Retinal pigment epithelial cell (primary cell): ENCODE data around the gene TRIP6.

Experiments used
- DNase-seq: peaks from one replicate; pipeline ENCODE4 v3.0.0-alpha.2; 2010; ENCODE audit warnings: low read depth
- H3K4me3 ChIP-seq: 2 replicates; pipeline ENCODE4 v1.5.1; 2011; ENCODE audit warnings: mild to moderate bottlenecking, low read length, control low read depth, moderate library complexity
- CTCF ChIP-seq: conservative IDR thresholded peaks from 2 replicates; pipeline ENCODE4 v1.5.1; 2011; ENCODE audit warnings: low read depth, low read length, control low read depth, inconsistent platforms

TRIP6 gene

GRCh38 chr7:100896732-100897608 lies 29.8 kb downstream of the TRIP6 start:
- TF ChIP-seq CTCF = peak; percentile 66
- H3K4me3 ChIP-seq = no peak overlapping the region
- DNase-seq = no peak

- no peak overlapping the region for H3K4me3 ChIP-seq
- TF ChIP-seq CTCF = no peak
- DNase-seq = no peak
These were observed 30.7 kb downstream of the TRIP6 start for GRCh38 chr7:100897772-100898454.

- no peak for TF ChIP-seq CTCF
- no peak for DNase-seq
- no peak overlapping the region for H3K4me3 ChIP-seq
These were observed 32.2 kb downstream of the TRIP6 start for GRCh38 chr7:100899432-100899831.

- no peak for TF ChIP-seq CTCF
- DNase-seq = no peak
- no peak overlapping the region for H3K4me3 ChIP-seq
These were observed 33.8 kb downstream of the TRIP6 start for GRCh38 chr7:100900978-100901377.

- no peak for TF ChIP-seq CTCF
- DNase-seq = no peak
- no peak overlapping the region for H3K4me3 ChIP-seq
These were observed 34.7 kb downstream of the TRIP6 start for GRCh38 chr7:100901921-100902332.

- H3K4me3 ChIP-seq = no peak overlapping the region
- no peak for DNase-seq
- TF ChIP-seq CTCF = no peak
These were observed 35.5 kb downstream of the TRIP6 start for GRCh38 chr7:100902638-100903037.
